ENCODE results near the gene FOXL3. TPM values are rescaled to one million over a fixed set of nuclear protein-coding genes. Genes with fewer than 3 reads are reported as not detected.

The FOXL3 gene
- total RNA-seq, 1 experiment from 2014 or later, result not detected

- H3K4me3 ChIP-seq, result no peak overlapping the region
- DNase-seq, result no peak
- H3K9me3 ChIP-seq (replicated peaks), result no peaks in the 10 kb centered on the region
- no peaks in the 10 kb centered on the region for H3K27me3 ChIP-seq
- H3K36me3 ChIP-seq, result no peaks in the 10 kb centered on the region
- no peak overlapping the region for H3K27ac ChIP-seq
- no peaks in the 10 kb centered on the region for H3K4me1 ChIP-seq
Measured at GRCh38 chr7:251446-252175, 38.4 kb upstream of the FOXL3 start.

- no peak overlapping the region for H3K4me3 ChIP-seq
- H3K4me1 ChIP-seq, result no peaks in the 10 kb centered on the region
- H3K27me3 ChIP-seq, result no peaks in the 10 kb centered on the region
- no peak for DNase-seq
- no peaks in the 10 kb centered on the region for H3K9me3 ChIP-seq (replicated peaks)
- H3K27ac ChIP-seq, result no peak overlapping the region
- H3K36me3 ChIP-seq, result no peaks in the 10 kb centered on the region
Measured at GRCh38 chr7:252216-252965, 37.6 kb upstream of the FOXL3 start.

GRCh38 chr7:252981-253380, 37.0 kb upstream of the FOXL3 start:
- H3K27me3 ChIP-seq, result no peaks in the 10 kb centered on the region
- no peaks in the 10 kb centered on the region for H3K36me3 ChIP-seq
- no peak overlapping the region for H3K4me3 ChIP-seq
- no peaks in the 10 kb centered on the region for H3K4me1 ChIP-seq
- H3K9me3 ChIP-seq (replicated peaks), result no peaks in the 10 kb centered on the region
- H3K27ac ChIP-seq, result no peak overlapping the region
- no peak for DNase-seq

- Histone ChIP-seq H3K9me3 (replicated peaks) (no peaks in the 10 kb centered on the region), H3K27me3 (no peaks in the 10 kb centered on the region), H3K4me1 (no peaks in the 10 kb centered on the region), H3K36me3 (no peaks in the 10 kb centered on the region), H3K4me3 (no peak overlapping the region), H3K27ac (no peak overlapping the region)
- DNase-seq, result no peak
Measured at GRCh38 chr7:253581-254336, 36.2 kb upstream of the FOXL3 start.

- Histone ChIP-seq H3K27me3 (no peaks in the 10 kb centered on the region), H3K4me3 (no peak overlapping the region), H3K9me3 (replicated peaks) (no peaks in the 10 kb centered on the region), H3K4me1 (no peaks in the 10 kb centered on the region), H3K36me3 (no peaks in the 10 kb centered on the region), H3K27ac (no peak overlapping the region)
- DNase-seq, result no peak
Measured at GRCh38 chr7:254337-255037, 35.5 kb upstream of the FOXL3 start.

- Histone ChIP-seq H3K4me3 (no peak overlapping the region), H3K27me3 (no peaks in the 10 kb centered on the region), H3K9me3 (replicated peaks) (no peaks in the 10 kb centered on the region), H3K36me3 (no peaks in the 10 kb centered on the region), H3K4me1 (no peaks in the 10 kb centered on the region), H3K27ac (no peak overlapping the region)
- DNase-seq, result no peak
Measured at GRCh38 chr7:255038-255435, 34.9 kb upstream of the FOXL3 start.

GRCh38 chr7:255721-256361, 34.1 kb upstream of the FOXL3 start:
- H3K4me3 ChIP-seq, result no peak overlapping the region
- DNase-seq, result no peak

GRCh38 chr7:256461-256940, 33.5 kb upstream of the FOXL3 start:
- DNase-seq, result no peak
- H3K27me3 ChIP-seq, result no peaks in the 10 kb centered on the region
- no peaks in the 10 kb centered on the region for H3K4me1 ChIP-seq
- H3K36me3 ChIP-seq, result no peaks in the 10 kb centered on the region
- no peaks in the 10 kb centered on the region for H3K9me3 ChIP-seq (replicated peaks)
- no peak overlapping the region for H3K4me3 ChIP-seq
- H3K27ac ChIP-seq, result no peak overlapping the region

More at GRCh38 chr7:255721-256361, 34.1 kb upstream of the FOXL3 start:
- Histone ChIP-seq H3K27ac (no peak overlapping the region), H3K27me3 (no peaks in the 10 kb centered on the region), H3K9me3 (replicated peaks) (no peaks in the 10 kb centered on the region), H3K4me1 (no peaks in the 10 kb centered on the region), H3K36me3 (no peaks in the 10 kb centered on the region)

GRCh38 chr7:256981-257646, 32.9 kb upstream of the FOXL3 start:
- Histone ChIP-seq H3K4me3 (no peak overlapping the region), H3K4me1 (no peaks in the 10 kb centered on the region), H3K27me3 (no peaks in the 10 kb centered on the region), H3K9me3 (replicated peaks) (no peaks in the 10 kb centered on the region), H3K36me3 (no peaks in the 10 kb centered on the region), H3K27ac (no peak overlapping the region)
- no peak for DNase-seq

GRCh38 chr7:257647-257992, 32.4 kb upstream of the FOXL3 start:
- no peaks in the 10 kb centered on the region for H3K9me3 ChIP-seq (replicated peaks)
- no peaks in the 10 kb centered on the region for H3K4me1 ChIP-seq
- no peak overlapping the region for H3K27ac ChIP-seq
- no peaks in the 10 kb centered on the region for H3K36me3 ChIP-seq
- DNase-seq, result no peak
- no peaks in the 10 kb centered on the region for H3K27me3 ChIP-seq
- no peak overlapping the region for H3K4me3 ChIP-seq

GRCh38 chr7:258476-259190, 31.3 kb upstream of the FOXL3 start:
- H3K36me3 ChIP-seq, result no peaks in the 10 kb centered on the region
- H3K9me3 ChIP-seq (replicated peaks), result no peaks in the 10 kb centered on the region
- no peak for DNase-seq
- H3K27me3 ChIP-seq, result no peaks in the 10 kb centered on the region
- no peak overlapping the region for H3K27ac ChIP-seq
- H3K4me3 ChIP-seq, result no peak overlapping the region
- H3K4me1 ChIP-seq, result no peaks in the 10 kb centered on the region

GRCh38 chr7:259191-259505, 30.8 kb upstream of the FOXL3 start:
- Histone ChIP-seq H3K4me1 (no peaks in the 10 kb centered on the region), H3K36me3 (no peaks in the 10 kb centered on the region), H3K27me3 (no peaks in the 10 kb centered on the region), H3K4me3 (no peak overlapping the region), H3K9me3 (replicated peaks) (no peaks in the 10 kb centered on the region), H3K27ac (no peak overlapping the region)
- DNase-seq, result no peak

- Histone ChIP-seq H3K36me3 (no peaks in the 10 kb centered on the region), H3K27ac (no peak overlapping the region), H3K27me3 (no peaks in the 10 kb centered on the region), H3K9me3 (replicated peaks) (no peaks in the 10 kb centered on the region), H3K4me1 (no peaks in the 10 kb centered on the region), H3K4me3 (no peak overlapping the region)
- DNase-seq, result no peak
Measured at GRCh38 chr7:259751-260405, 30.1 kb upstream of the FOXL3 start.
